Caco-2 (cell line): ENCODE data around the gene PPP1R12B. TPM values are rescaled to one million over a fixed set of nuclear protein-coding genes. Genes with fewer than 3 reads are reported as not detected.

Experiments used
- BruUV-seq: library from RNA; stranded (reverse); fragments of 400-500 nt; replicated peaks from 2 replicates; lab custom pipeline; 2021; lab: Mats Ljungman, UMichigan
- CTCF ChIA-PET: fragments of 300-600 bp; sonication (Branson Sonifier 250); formaldehyde crosslinking; loops from one replicate; lab custom pipeline; 2022; ENCODE audit warnings: antibody characterized with exemption; lab: Charles Lee
- POLR2A ChIA-PET: fragments of 300-600 bp; sonication (Branson Sonifier 250); formaldehyde crosslinking; loops from one replicate; lab custom pipeline; 2022; ENCODE audit warnings: antibody characterized with exemption; lab: Charles Lee
- DNase-seq, 2 experiments: peaks; one replicate each; pipeline versions ENCODE4 v3.0.0 to v3.0.0-alpha.2; 2020 to 2022
- H3K27me3 ChIP-seq: replicated peaks from 2 replicates; pipeline ENCODE4 v1.6.0; 2011; ENCODE audit warnings: low read length; ENCODE audit not compliant: control insufficient read depth, insufficient read depth
- H3K36me3 ChIP-seq: 2 replicates; pipeline ENCODE4 v1.5.1; 2011; ENCODE audit warnings: low read length; ENCODE audit not compliant: control insufficient read depth, insufficient read depth
- H3K4me1 ChIP-seq: fragments of 250-450 bp; sonication (Bioruptor Pico); 2 replicates; pipeline ENCODE4 v1.5.1; 2020; ENCODE audit warnings: mild to moderate bottlenecking
- H3K4me3 ChIP-seq: 2 replicates; pipeline ENCODE4 v1.5.1; 2011; ENCODE audit warnings: low read depth, mild to moderate bottlenecking, control low read depth, low read length
- H3K9me3 ChIP-seq: fragments of 250-450 bp; sonication (Bioruptor Pico); 2 replicates; pipeline ENCODE4 v1.5.1; 2020; ENCODE audit warnings: mild to moderate bottlenecking, moderate library complexity
- H3K27ac Mint-ChIP-seq: one replicate; pipeline ENCODE4 v1.8.0; 2022; ENCODE audit warnings: mixed read lengths; ENCODE audit not compliant: unreplicated experiment
- H3K27me3 Mint-ChIP-seq: one replicate; pipeline ENCODE4 v1.8.0; 2022; ENCODE audit warnings: mixed read lengths; ENCODE audit not compliant: insufficient read depth, unreplicated experiment
- H3K36me3 Mint-ChIP-seq: one replicate; pipeline ENCODE4 v1.8.0; 2022; ENCODE audit warnings: mild to moderate bottlenecking, mixed read lengths; ENCODE audit not compliant: insufficient read depth, unreplicated experiment
- H3K4me1 Mint-ChIP-seq: one replicate; pipeline ENCODE4 v1.8.0; 2022; ENCODE audit warnings: low read depth, mixed read lengths; ENCODE audit not compliant: unreplicated experiment
- H3K4me3 Mint-ChIP-seq: one replicate; pipeline ENCODE4 v1.8.0; 2022; ENCODE audit warnings: mild to moderate bottlenecking, moderate library complexity, mixed read lengths; ENCODE audit not compliant: unreplicated experiment
- H3K9me3 Mint-ChIP-seq: one replicate; pipeline ENCODE4 v1.8.0; 2022; ENCODE audit warnings: mixed read lengths; ENCODE audit not compliant: unreplicated experiment
- CTCF ChIP-seq, 2 experiments: fragments of 200-600 bp in 1 of 2; IDR thresholded peaks; 1 replicate in 1 of 2; 2 replicates in 1 of 2; pipeline versions ENCODE4 v1.5.1 to v1.8.0; 2011 to 2022; ENCODE audit warnings: antibody characterized with exemption in 1 of 2, control low read depth in 1 of 2, inconsistent platforms in 1 of 2, low read depth in 1 of 2, low read length in 1 of 2, mild to moderate bottlenecking in 1 of 2, moderate library complexity in 1 of 2; ENCODE audit not compliant: insufficient read depth in 1 of 2, severe bottlenecking in 1 of 2, unreplicated experiment in 1 of 2
- intact Hi-C: fragments of 100-400 bp; cut with micrococcal nuclease; formaldehyde crosslinking; loops from one replicate; pipeline ENCODE4 v1.10.0; 2022; ENCODE audit not compliant: unreplicated experiment
- total RNA-seq: library from RNA; stranded (reverse); gene quantifications from 2 replicates; pipeline ENCODE4 v1.2.3, GENCODE V29; 2022

The PPP1R12B gene
- total RNA-seq, 1 experiment from 2014 or later, result 16.4 TPM

- ChIA-PET POLR2A (no interaction called here), CTCF (no interaction called here)
- Mint-ChIP-seq H3K27ac (no peak overlapping the region), H3K4me1 (no peaks in the 10 kb centered on the region), H3K9me3 (no peaks in the 10 kb centered on the region), H3K4me3 (no peak overlapping the region), H3K27me3 (peaks cover 6% of the 10 kb centered on the region), H3K36me3 (no peaks in the 10 kb centered on the region)
- H3K36me3 ChIP-seq, result no peaks in the 10 kb centered on the region
- H3K4me3 ChIP-seq, result no peak overlapping the region
- no TSS peak for BruUV-seq
- H3K27me3 ChIP-seq, result no peaks in the 10 kb centered on the region
- H3K4me1 ChIP-seq, result no peaks in the 10 kb centered on the region
- no peaks in the 10 kb centered on the region for H3K9me3 ChIP-seq
- no peak for DNase-seq
- intact Hi-C loops, result no loop called here
- TF ChIP-seq CTCF (IDR thresholded peaks at IDR 0.05; ENCODE audit: insufficient read depth in 1 of 2, low read depth in 1 of 2, low read length in 1 of 2, severe bottlenecking in 1 of 2, unreplicated experiment in 1 of 2), result no peak
Measured at GRCh38 chr1:202310746-202311145, 37.8 kb upstream of the PPP1R12B start.

- peaks cover 6% of the 10 kb centered on the region for H3K27me3 Mint-ChIP-seq
- no TSS peak for BruUV-seq
- no peaks in the 10 kb centered on the region for H3K27me3 ChIP-seq
- intact Hi-C loops, result no loop called here
- POLR2A ChIA-PET, result no interaction called here
- CTCF ChIA-PET, result no interaction called here
- H3K4me1 Mint-ChIP-seq, result no peaks in the 10 kb centered on the region
- no peak overlapping the region for H3K4me3 Mint-ChIP-seq
- no peak for DNase-seq
- H3K36me3 Mint-ChIP-seq, result no peaks in the 10 kb centered on the region
- no peaks in the 10 kb centered on the region for H3K36me3 ChIP-seq
- H3K27ac Mint-ChIP-seq, result no peak overlapping the region
- no peak for TF ChIP-seq CTCF (IDR thresholded peaks at IDR 0.05; ENCODE audit: insufficient read depth in 1 of 2, low read depth in 1 of 2, low read length in 1 of 2, severe bottlenecking in 1 of 2, unreplicated experiment in 1 of 2)
- H3K9me3 ChIP-seq, result no peaks in the 10 kb centered on the region
- H3K4me1 ChIP-seq, result no peaks in the 10 kb centered on the region
- no peak overlapping the region for H3K4me3 ChIP-seq
- no peaks in the 10 kb centered on the region for H3K9me3 Mint-ChIP-seq
Measured at GRCh38 chr1:202311875-202312635, 36.4 kb upstream of the PPP1R12B start.

GRCh38 chr1:202315576-202316168, 32.8 kb upstream of the PPP1R12B start:
- intact Hi-C loops, result loop anchor here (1.0 kb wide), 4 partner anchors 41 to 126 kb away; partner anchors contain the start of gene LGR6
- POLR2A ChIA-PET, result interaction anchor here (0.5 to 0.8 kb wide), 2 partner anchors 26 to 127 kb away, joined by 3 to 4 read pairs; partner anchors contain the start of gene UBE2T
- Mint-ChIP-seq H3K9me3 (no peaks in the 10 kb centered on the region), H3K36me3 (no peaks in the 10 kb centered on the region), H3K4me1 (no peaks in the 10 kb centered on the region), H3K4me3 (no peak overlapping the region), H3K27me3 (peaks cover 6% of the 10 kb centered on the region), H3K27ac (no peak overlapping the region)
- Histone ChIP-seq H3K27me3 (no peaks in the 10 kb centered on the region), H3K36me3 (no peaks in the 10 kb centered on the region), H3K4me1 (no peaks in the 10 kb centered on the region), H3K9me3 (no peaks in the 10 kb centered on the region), H3K4me3 (no peak overlapping the region)
- no TSS peak for BruUV-seq
- CTCF ChIA-PET, result interaction anchor here (1.0 to 3.9 kb wide), 3 partner anchors 42 to 126 kb away, joined by 3 to 23 read pairs (median 16); partner anchors contain the start of gene LGR6
- peak; percentile 82 to 85 for DNase-seq
- peak; percentile 95 to 97 for TF ChIP-seq CTCF (IDR thresholded peaks at IDR 0.05; ENCODE audit: insufficient read depth in 1 of 2, low read depth in 1 of 2, low read length in 1 of 2, severe bottlenecking in 1 of 2, unreplicated experiment in 1 of 2)
